HepG2 (cell line): ENCODE results near the gene TMEM79. TPM values are rescaled to one million over a fixed set of nuclear protein-coding genes. Genes with fewer than 3 reads are reported as not detected.

Experiments used
- ATF7-NPFF ChIP-seq: sonication (generic); formaldehyde crosslinking; IDR thresholded peaks from 2 replicates; pipeline ENCODE4 v1.8.1; 2023; ENCODE audit warnings: mild to moderate bottlenecking, low read depth, missing genetic modification reagents, moderate library complexity
- FOXC1 ChIP-seq: sonication (generic); formaldehyde crosslinking; IDR thresholded peaks from 2 replicates; pipeline ENCODE4 v1.8.0; 2022; ENCODE audit warnings: mild to moderate bottlenecking, missing genetic modification reagents, borderline replicate concordance
- KAT2B ChIP-seq: fragments of 150-350 bp; IDR thresholded peaks from 2 replicates; pipeline ENCODE4 v1.6.1; 2014; ENCODE audit warnings: low read depth, low read length, borderline replicate concordance
- MAZ ChIP-seq, 2 experiments: sonication (generic) in 1 of 2; formaldehyde crosslinking in 1 of 2; IDR thresholded peaks; 2 replicates each; pipeline versions ENCODE4 v1.5.0 to v1.6.1; 2012 to 2020; ENCODE audit warnings: low read depth in 2 of 2, mild to moderate bottlenecking in 2 of 2, borderline replicate concordance in 1 of 2, improper control_type of control experiment in 1 of 2, low read length in 1 of 2, missing genetic modification reagents in 1 of 2, moderate library complexity in 1 of 2
- NCOR1 ChIP-seq: fragments of 200-600 bp; sonication (generic); IDR thresholded peaks from 2 replicates; pipeline ENCODE4 v1.7.0; 2017; ENCODE audit warnings: antibody characterized with exemption, low read length, borderline replicate concordance
- RAD21 ChIP-seq: fragments of 450-650 bp; formaldehyde crosslinking; IDR thresholded peaks from 2 replicates; pipeline ENCODE4 v1.5.0; 2020; ENCODE audit warnings: mild to moderate bottlenecking
- RBAK ChIP-seq: sonication (generic); formaldehyde crosslinking; IDR thresholded peaks from 2 replicates; pipeline ENCODE4 v1.5.1; 2020; ENCODE audit warnings: mild to moderate bottlenecking, missing genetic modification reagents
- RNF2 ChIP-seq: fragments of 450-650 bp; conservative IDR thresholded peaks from 2 replicates; pipeline ENCODE4 v1.6.1; 2016; ENCODE audit warnings: low read depth
- SAFB2 ChIP-seq: sonication (generic); formaldehyde crosslinking; IDR thresholded peaks from 2 replicates; pipeline ENCODE4 v1.5.1; 2020; ENCODE audit warnings: missing genetic modification reagents, low read depth, mild to moderate bottlenecking, borderline replicate concordance
- TBL1XR1 ChIP-seq: fragments of 150-350 bp; IDR thresholded peaks from 2 replicates; pipeline ENCODE4 v1.6.1; 2014; ENCODE audit warnings: borderline replicate concordance, low read length; ENCODE audit not compliant: partially characterized antibody
- TBP ChIP-seq: sonication (generic); formaldehyde crosslinking; IDR thresholded peaks from 2 replicates; pipeline ENCODE4 v1.5.0; 2020; ENCODE audit warnings: missing genetic modification reagents
- ZBTB20 ChIP-seq: sonication (generic); formaldehyde crosslinking; IDR thresholded peaks from 2 replicates; pipeline ENCODE4 v1.8.1; 2023; ENCODE audit warnings: missing genetic modification reagents, low read depth, mild to moderate bottlenecking, borderline replicate concordance
- ZBTB7B ChIP-seq: sonication (generic); formaldehyde crosslinking; IDR thresholded peaks from 2 replicates; pipeline ENCODE4 v1.4.0; 2020; ENCODE audit warnings: missing genetic modification reagents
- ZNF282 ChIP-seq: fragments of 450-650 bp; IDR thresholded peaks from 2 replicates; pipeline ENCODE4 v1.6.1; 2018; ENCODE audit not compliant: partially characterized antibody
- ZNF333 ChIP-seq: sonication (generic); formaldehyde crosslinking; IDR thresholded peaks from 2 replicates; pipeline ENCODE4 v1.4.0; 2020; ENCODE audit warnings: mild to moderate bottlenecking, missing genetic modification reagents, borderline replicate concordance
- ZNF629 ChIP-seq: sonication (generic); formaldehyde crosslinking; conservative IDR thresholded peaks from 2 replicates; pipeline ENCODE4 v1.5.0; 2020; ENCODE audit warnings: missing genetic modification reagents
- ZNF773 ChIP-seq: sonication (generic); formaldehyde crosslinking; IDR thresholded peaks from 2 replicates; pipeline ENCODE4 v1.4.0; 2020; ENCODE audit warnings: missing genetic modification reagents, borderline replicate concordance
- polyA plus RNA-seq, 8 experiments: library from polyadenylated mRNA; depleted of rRNA in 3 of 8; stranded (reverse) in 7 of 8; unstranded in 1 of 8; fragments of >200 nt; fragmentation: Illumina TruSeq in 4 of 8; extraction: Trizol in 4 of 8; gene quantifications; 2 replicates each; pipeline versions ENCODE4 v1.2.1 to v1.2.3, GENCODE V29; 2011 to 2016; ENCODE audit warnings: low read depth in 4 of 8, missing spikeins in 1 of 8, mixed read lengths in 1 of 8; ENCODE audit not compliant: insufficient read depth in 1 of 8
- total RNA-seq, 5 experiments: library from RNA; depleted of rRNA; stranded (reverse); fragments of >200 nt; fragmentation: Illumina TruSeq; extraction: Trizol; gene quantifications; 2 replicates each; pipeline ENCODE4 v1.2.3, GENCODE V29; 2016; ENCODE audit warnings: low read depth in 1 of 5
- TF ChIP-seq, protein P1 (sequence below): IDR thresholded peaks from 2 replicates; pipeline ENCODE4 v1.6.1; 2016
- TF ChIP-seq, protein P2 (sequence below): sonication (generic); formaldehyde crosslinking; conservative IDR thresholded peaks from 2 replicates; pipeline ENCODE4 v1.8.0; 2022; ENCODE audit warnings: low read depth, missing genetic modification reagents
- TF ChIP-seq, protein P3 (sequence below): IDR thresholded peaks from 2 replicates; pipeline ENCODE4 v1.6.1; 2016; ENCODE audit warnings: missing compliant biosample characterization, missing genetic modification reagents, borderline replicate concordance
- TF ChIP-seq, protein P4 (sequence below): sonication (generic); formaldehyde crosslinking; IDR thresholded peaks from 2 replicates; pipeline ENCODE4 v1.4.0; 2020; ENCODE audit warnings: mild to moderate bottlenecking, missing genetic modification reagents
- TF ChIP-seq, protein P5 (sequence below): fragments of 450-650 bp; IDR thresholded peaks from 2 replicates; pipeline ENCODE4 v1.6.1; 2017

The TMEM79 gene
- total and polyA plus RNA-seq, 2 of the 13 experiments (the other 11 are each of a cell fraction or from before 2014, with no cell fraction given): 1.2 to 1.9 TPM

DNA sequence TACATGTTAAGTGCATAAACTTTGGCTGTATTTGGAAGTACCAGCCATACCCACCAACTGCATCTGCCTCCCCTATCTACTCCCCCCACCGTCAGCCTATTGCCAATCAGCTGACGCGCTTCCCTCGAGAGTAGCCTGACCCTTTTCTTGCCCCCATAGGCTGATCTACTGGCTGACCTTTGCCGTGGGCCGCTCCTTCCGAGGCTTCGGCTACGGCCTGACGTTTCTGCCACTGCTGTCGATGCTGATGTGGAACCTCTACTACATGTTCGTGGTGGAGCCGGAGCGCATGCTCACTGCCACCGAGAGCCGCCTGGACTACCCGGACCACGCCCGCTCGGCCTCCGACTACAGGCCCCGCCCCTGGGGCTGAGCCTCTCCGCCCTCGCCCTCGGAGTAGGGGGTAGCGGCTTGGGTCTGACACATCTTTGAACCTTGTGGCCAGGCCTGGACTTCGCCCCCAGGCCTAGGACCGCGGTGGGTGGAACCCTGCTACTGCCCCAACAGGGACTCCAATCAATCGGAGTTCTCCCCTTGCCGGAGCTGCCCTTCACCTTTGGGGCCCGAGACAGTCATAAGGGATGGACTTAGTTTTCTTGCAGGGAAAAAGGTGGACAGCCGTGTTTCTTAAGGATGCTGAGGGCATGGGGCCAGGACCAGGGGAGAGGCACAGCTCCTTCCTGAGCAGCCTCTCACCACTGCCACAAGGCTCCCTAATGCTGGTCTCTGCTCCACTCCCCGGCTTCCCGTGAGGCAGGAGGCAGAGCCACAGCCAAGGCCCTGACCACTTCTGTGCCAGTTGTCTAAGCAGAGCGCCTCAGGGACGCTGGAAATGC is 7.3 kb downstream of the TMEM79 start (continued):
- TF ChIP-seq, protein P1, sequence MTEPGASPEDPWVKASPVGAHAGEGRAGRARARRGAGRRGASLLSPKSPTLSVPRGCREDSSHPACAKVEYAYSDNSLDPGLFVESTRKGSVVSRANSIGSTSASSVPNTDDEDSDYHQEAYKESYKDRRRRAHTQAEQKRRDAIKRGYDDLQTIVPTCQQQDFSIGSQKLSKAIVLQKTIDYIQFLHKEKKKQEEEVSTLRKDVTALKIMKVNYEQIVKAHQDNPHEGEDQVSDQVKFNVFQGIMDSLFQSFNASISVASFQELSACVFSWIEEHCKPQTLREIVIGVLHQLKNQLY: peak; percentile 45; the same call in 1 of the 2 replicates
- TF ChIP-seq ZNF629 (CRISPR knock-in tag): 0 out of 2 replicates have a peak, but pooled peaks have one; percentile 11
- TF ChIP-seq, protein P2, sequence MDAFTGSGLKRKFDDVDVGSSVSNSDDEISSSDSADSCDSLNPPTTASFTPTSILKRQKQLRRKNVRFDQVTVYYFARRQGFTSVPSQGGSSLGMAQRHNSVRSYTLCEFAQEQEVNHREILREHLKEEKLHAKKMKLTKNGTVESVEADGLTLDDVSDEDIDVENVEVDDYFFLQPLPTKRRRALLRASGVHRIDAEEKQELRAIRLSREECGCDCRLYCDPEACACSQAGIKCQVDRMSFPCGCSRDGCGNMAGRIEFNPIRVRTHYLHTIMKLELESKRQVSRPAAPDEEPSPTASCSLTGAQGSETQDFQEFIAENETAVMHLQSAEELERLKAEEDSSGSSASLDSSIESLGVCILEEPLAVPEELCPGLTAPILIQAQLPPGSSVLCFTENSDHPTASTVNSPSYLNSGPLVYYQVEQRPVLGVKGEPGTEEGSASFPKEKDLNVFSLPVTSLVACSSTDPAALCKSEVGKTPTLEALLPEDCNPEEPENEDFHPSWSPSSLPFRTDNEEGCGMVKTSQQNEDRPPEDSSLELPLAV (CRISPR knock-in tag): no peak
- TF ChIP-seq RNF2: peak; percentile 35; the same call in 1 of the 2 replicates
- no peak for TF ChIP-seq TBP
- peak; percentile 62 for TF ChIP-seq ZBTB20 (CRISPR knock-in tag)
- TF ChIP-seq FOXC1 (CRISPR knock-in tag): no peak
- TF ChIP-seq ATF7-NPFF (CRISPR knock-in tag): peak; percentile 44; the same call in 1 of the 2 replicates
- TF ChIP-seq TBL1XR1: no peak
- no peak for TF ChIP-seq RAD21 (CRISPR knock-in tag)
- no peak for TF ChIP-seq KAT2B
- no peak for TF ChIP-seq ZNF282
- 0 out of 2 replicates have a peak, but pooled peaks have one; percentile 60 for TF ChIP-seq RBAK
- TF ChIP-seq NCOR1: peak; percentile 84
- TF ChIP-seq, protein P3, sequence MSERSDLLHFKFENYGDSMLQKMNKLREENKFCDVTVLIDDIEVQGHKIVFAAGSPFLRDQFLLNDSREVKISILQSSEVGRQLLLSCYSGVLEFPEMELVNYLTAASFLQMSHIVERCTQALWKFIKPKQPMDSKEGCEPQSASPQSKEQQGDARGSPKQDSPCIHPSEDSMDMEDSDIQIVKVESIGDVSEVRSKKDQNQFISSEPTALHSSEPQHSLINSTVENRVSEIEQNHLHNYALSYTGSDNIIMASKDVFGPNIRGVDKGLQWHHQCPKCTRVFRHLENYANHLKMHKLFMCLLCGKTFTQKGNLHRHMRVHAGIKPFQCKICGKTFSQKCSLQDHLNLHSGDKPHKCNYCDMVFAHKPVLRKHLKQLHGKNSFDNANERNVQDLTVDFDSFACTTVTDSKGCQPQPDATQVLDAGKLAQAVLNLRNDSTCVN (CRISPR knock-in tag): peak; percentile 61
- TF ChIP-seq, protein P4, sequence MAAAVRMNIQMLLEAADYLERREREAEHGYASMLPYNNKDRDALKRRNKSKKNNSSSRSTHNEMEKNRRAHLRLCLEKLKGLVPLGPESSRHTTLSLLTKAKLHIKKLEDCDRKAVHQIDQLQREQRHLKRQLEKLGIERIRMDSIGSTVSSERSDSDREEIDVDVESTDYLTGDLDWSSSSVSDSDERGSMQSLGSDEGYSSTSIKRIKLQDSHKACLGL (CRISPR knock-in tag): 0 out of 2 replicates have a peak, but pooled peaks have one; percentile 67
- TF ChIP-seq ZBTB7B (CRISPR knock-in tag): peak; percentile 91
- no peak for TF ChIP-seq MAZ (IDR thresholded peaks at IDR 0.05; ENCODE audit: borderline replicate concordance, low read depth, low read length)
- TF ChIP-seq MAZ (CRISPR knock-in tag; IDR thresholded peaks at IDR 0.05; ENCODE audit: low read depth): no peak
- TF ChIP-seq, protein P5, sequence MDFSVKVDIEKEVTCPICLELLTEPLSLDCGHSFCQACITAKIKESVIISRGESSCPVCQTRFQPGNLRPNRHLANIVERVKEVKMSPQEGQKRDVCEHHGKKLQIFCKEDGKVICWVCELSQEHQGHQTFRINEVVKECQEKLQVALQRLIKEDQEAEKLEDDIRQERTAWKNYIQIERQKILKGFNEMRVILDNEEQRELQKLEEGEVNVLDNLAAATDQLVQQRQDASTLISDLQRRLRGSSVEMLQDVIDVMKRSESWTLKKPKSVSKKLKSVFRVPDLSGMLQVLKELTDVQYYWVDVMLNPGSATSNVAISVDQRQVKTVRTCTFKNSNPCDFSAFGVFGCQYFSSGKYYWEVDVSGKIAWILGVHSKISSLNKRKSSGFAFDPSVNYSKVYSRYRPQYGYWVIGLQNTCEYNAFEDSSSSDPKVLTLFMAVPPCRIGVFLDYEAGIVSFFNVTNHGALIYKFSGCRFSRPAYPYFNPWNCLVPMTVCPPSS: no peak
- no peak; the same call in 1 of the 2 replicates for TF ChIP-seq SAFB2
- TF ChIP-seq ZNF333 (CRISPR knock-in tag): no peak
- TF ChIP-seq ZNF773 (CRISPR knock-in tag): no peak
